Measurements from ENCODE around the gene ZNF423.

ZNF423 gene

DNA sequence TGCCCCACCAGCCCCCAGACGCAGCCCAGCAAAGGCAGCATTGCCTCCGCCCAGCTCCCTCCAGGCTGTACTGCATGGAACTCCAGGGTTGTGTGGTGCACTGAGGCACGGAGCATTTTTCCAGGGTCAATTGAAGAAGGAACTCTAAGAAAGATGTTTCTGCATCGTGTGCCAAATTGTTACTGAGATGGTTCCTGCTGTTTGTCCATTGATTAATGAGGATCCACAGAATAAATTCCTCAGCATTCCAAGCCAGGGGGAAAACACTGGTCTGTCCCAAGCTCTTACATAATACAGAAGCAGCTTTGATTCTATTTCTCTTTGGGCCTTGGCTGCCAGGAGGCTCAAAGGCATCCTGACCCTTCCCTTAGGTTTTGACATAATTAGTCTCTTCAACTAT, 80.9 kb downstream of the ZNF423 start:
- Histone ChIP-seq H3K27me3 (ENCODE audit: control insufficient read depth, insufficient read depth, low read length) (no peaks in the 10 kb centered on the region), H3K9ac (ENCODE audit: low read depth, low read length) (no peak overlapping the region), H3K4me3 (ENCODE audit: low read depth, low read length) (no peak overlapping the region), H3K36me3 (ENCODE audit: control insufficient read depth, insufficient read depth, low read length) (no peaks in the 10 kb centered on the region), H3K4me1 (ENCODE audit: control insufficient read depth, insufficient read depth, low read length) (peaks cover 8% of the 10 kb centered on the region), H3K9me3 (ENCODE audit: control insufficient read depth, insufficient read depth, low read length) (no peaks in the 10 kb centered on the region)

DNA sequence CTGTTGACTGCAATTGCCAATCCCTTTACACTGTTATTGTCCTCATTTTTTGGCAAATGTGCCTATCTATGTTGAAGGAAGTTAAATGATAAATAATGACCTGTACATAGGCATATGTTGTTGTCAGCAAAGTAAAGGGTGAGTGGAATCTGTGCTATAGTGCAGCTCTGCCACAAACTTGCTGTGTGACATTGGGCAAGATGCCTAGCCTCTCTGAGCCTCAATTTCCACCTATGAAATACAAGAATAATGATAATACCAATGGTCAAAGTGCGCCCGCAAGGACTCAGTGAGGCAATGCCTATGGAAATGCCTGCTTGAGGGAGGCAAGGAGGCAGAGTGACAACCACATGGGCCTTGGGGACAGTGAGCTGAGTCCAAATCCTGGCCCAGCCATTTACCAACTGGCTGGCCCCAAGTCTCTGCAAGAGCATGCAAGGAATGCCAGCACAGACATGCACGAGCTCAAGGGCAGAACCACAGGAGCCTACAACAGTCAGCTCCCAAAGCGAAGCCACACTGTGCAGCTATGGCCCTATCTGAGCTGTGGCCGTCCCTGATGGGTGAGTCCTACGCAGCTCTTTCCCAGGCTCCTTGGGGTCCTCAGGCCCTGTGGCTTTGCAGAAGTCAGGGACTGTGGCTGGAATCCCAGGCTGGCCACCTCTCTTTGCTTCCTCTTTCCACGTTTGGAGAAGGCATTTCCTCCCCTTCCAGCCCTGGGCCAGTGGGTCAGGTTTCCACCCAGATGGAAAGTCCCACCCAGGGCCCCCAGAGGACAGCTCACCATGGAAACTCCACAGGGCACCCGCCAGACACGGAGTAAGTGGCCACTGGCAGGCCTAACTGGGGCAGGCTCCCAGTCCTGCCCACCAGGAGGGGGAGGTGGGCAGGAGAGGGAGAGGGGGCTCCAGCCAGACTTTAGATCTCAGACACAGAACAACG, 82.1 kb downstream of the ZNF423 start:
- Histone ChIP-seq H3K27me3 (ENCODE audit: control insufficient read depth, insufficient read depth, low read length) (no peaks in the 10 kb centered on the region), H3K36me3 (ENCODE audit: control insufficient read depth, insufficient read depth, low read length) (peaks cover under 1% of the 10 kb centered on the region), H3K4me3 (ENCODE audit: low read depth, low read length) (no peak overlapping the region), H3K4me1 (ENCODE audit: control insufficient read depth, insufficient read depth, low read length) (peaks cover 8% of the 10 kb centered on the region), H3K9me3 (ENCODE audit: control insufficient read depth, insufficient read depth, low read length) (no peaks in the 10 kb centered on the region), H3K9ac (ENCODE audit: low read depth, low read length) (no peak overlapping the region)

DNA sequence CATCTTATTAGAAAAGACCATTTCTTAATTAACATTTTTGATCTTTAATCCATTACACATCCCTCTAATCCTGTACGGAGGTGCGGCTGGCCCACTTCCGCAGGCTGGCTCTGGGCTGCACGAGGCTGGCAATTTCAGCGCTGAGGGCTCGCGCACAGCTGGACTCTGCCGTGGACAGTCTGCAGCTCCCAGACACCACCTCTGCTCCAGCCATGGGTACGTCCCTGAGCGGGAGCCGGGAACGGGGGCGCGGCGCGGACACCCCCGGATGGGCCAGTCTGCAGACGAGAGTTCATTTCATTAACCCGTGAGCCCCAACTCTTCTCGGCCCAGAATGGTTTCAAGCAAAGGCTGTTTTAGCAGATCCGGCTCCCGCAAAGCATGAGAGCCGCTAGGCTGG, 87.9 kb downstream of the ZNF423 start:
- H3K36me3 ChIP-seq (ENCODE audit: control insufficient read depth, insufficient read depth, low read length) = peaks cover 3% of the 10 kb centered on the region

DNA sequence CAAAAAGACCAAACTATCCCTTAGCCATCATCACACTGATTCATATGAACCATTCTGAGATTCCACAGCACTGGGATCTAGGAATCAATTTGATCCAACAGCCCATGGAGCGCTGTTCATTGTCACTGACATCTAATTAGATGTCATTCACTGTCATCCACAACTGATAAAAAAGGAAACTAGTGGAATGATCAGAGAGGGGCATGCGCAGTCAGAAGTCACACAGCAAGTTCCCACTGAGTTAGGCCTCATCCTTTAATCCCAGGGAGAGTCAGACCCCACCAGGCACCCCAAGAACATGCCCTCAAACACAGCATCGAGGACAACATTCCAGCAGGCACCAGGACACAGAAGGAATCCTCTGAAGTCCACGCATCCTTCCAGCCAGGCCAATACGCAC, 88.5 kb downstream of the ZNF423 start:
- H3K9me3 ChIP-seq (ENCODE audit: control insufficient read depth, insufficient read depth, low read length) = no peaks in the 10 kb centered on the region
- peaks cover 3% of the 10 kb centered on the region for H3K36me3 ChIP-seq (ENCODE audit: control insufficient read depth, insufficient read depth, low read length)
- H3K27me3 ChIP-seq (ENCODE audit: control insufficient read depth, insufficient read depth, low read length) = no peaks in the 10 kb centered on the region
- H3K4me1 ChIP-seq (ENCODE audit: control insufficient read depth, insufficient read depth, low read length) = no peaks in the 10 kb centered on the region
- no peak overlapping the region for H3K4me3 ChIP-seq (ENCODE audit: low read depth, low read length)
- no peak overlapping the region for H3K9ac ChIP-seq (ENCODE audit: low read depth, low read length)

More for the DNA sequence above, 87.9 kb downstream of the ZNF423 start:
- H3K9ac ChIP-seq (ENCODE audit: low read depth, low read length) = no peak overlapping the region
- no peaks in the 10 kb centered on the region for H3K9me3 ChIP-seq (ENCODE audit: control insufficient read depth, insufficient read depth, low read length)
- no peak overlapping the region for H3K4me3 ChIP-seq (ENCODE audit: low read depth, low read length)
- H3K4me1 ChIP-seq (ENCODE audit: control insufficient read depth, insufficient read depth, low read length) = no peaks in the 10 kb centered on the region
- H3K27me3 ChIP-seq (ENCODE audit: control insufficient read depth, insufficient read depth, low read length) = no peaks in the 10 kb centered on the region

DNA sequence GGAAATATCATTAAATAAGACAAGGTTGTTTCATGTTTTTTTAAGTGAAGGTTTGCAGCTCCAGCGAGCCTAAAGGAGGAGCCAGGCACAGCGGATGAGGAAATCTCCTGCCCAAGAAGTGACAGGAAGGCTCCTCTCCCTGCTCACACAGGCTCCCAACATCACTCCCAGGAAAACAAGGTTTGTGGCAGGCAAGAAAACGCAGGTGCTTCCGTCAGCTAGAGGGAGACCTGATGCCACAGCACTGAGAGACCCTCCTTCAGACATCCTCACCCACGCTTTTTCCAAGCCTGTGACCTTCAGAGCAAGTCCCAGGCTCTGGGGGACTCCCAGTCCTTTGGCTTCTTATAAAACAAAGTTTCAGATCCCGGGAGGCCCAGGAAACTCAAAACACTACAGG, 89.7 kb downstream of the ZNF423 start:
- Histone ChIP-seq H3K4me1 (ENCODE audit: control insufficient read depth, insufficient read depth, low read length) (no peaks in the 10 kb centered on the region), H3K9me3 (ENCODE audit: control insufficient read depth, insufficient read depth, low read length) (no peaks in the 10 kb centered on the region), H3K4me3 (ENCODE audit: low read depth, low read length) (no peak overlapping the region), H3K27me3 (ENCODE audit: control insufficient read depth, insufficient read depth, low read length) (no peaks in the 10 kb centered on the region), H3K36me3 (ENCODE audit: control insufficient read depth, insufficient read depth, low read length) (peaks cover 3% of the 10 kb centered on the region), H3K9ac (ENCODE audit: low read depth, low read length) (peak overlapping the region; percentile 32)

DNA sequence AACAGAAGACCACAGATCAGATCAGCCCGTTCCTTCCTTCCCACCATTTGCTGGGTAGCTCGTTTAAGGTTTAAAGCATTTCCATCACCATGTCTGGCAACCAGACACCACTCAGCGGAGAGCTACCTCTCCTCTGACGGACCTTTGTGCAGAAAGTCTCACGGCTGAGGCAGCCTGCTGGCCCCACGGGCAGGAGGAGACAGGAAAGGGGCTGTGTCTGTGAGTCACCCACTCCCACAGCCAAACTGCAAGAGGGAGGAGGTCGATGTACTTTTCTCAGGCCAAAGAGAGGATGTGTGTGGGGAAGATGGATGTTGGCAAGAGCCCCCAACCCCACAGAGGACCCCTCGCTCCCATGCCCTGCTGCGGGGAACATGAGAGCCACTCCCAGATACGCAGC, 92.1 kb downstream of the ZNF423 start:
- Histone ChIP-seq H3K27me3 (ENCODE audit: control insufficient read depth, insufficient read depth, low read length) (no peaks in the 10 kb centered on the region), H3K4me3 (ENCODE audit: low read depth, low read length) (no peak overlapping the region), H3K9ac (ENCODE audit: low read depth, low read length) (no peak overlapping the region), H3K36me3 (ENCODE audit: control insufficient read depth, insufficient read depth, low read length) (peaks cover 3% of the 10 kb centered on the region), H3K4me1 (ENCODE audit: control insufficient read depth, insufficient read depth, low read length) (no peaks in the 10 kb centered on the region), H3K9me3 (ENCODE audit: control insufficient read depth, insufficient read depth, low read length) (no peaks in the 10 kb centered on the region)

DNA sequence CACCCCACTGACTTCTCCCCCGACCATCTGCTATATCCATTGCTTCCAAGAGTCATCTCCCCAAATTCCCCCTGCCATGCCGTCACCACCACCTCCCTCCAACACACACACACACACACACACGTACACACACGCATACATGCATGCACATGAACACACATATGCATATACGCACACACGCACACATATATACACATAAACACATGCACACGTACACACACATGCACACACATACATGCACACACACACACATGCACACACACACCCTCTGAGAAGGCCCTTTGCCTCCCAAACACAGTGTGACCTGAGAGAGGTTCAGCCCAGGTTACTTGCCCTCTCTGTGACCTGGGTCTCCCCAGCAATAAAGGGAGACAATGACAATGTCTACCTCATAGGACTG, 95.1 kb downstream of the ZNF423 start:
- no peaks in the 10 kb centered on the region for H3K27me3 ChIP-seq (ENCODE audit: control insufficient read depth, insufficient read depth, low read length)
- H3K36me3 ChIP-seq (ENCODE audit: control insufficient read depth, insufficient read depth, low read length) = no peaks in the 10 kb centered on the region
- H3K4me3 ChIP-seq (ENCODE audit: low read depth, low read length) = no peak overlapping the region
- peaks cover 9% of the 10 kb centered on the region for H3K4me1 ChIP-seq (ENCODE audit: control insufficient read depth, insufficient read depth, low read length)
- no peaks in the 10 kb centered on the region for H3K9me3 ChIP-seq (ENCODE audit: control insufficient read depth, insufficient read depth, low read length)
- no peak overlapping the region for H3K9ac ChIP-seq (ENCODE audit: low read depth, low read length)

DNA sequence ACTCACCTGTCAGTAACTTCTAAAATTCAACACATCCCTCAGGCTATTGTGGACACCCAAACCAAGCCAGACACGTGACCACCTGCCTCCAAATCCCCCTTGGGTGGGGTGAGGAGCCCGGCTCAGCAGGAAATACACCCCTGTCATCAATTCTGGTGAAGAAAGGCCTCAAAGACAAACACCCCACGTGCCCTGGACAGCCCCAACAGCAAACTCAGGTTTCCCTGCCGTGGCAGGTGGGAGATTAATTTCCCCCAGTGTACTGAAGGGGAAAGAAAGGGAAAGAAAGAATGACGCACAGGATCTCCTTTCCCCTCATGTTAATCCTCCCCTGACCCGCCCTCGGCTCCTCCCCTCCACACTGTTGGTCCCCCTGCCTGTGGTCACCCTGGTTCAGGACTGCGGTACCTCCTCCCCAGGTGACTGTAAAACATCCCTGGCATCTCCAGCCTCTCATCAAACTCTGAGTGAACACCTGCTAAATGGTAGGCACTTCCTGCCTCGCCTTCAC, 98.3 kb downstream of the ZNF423 start:
- no peaks in the 10 kb centered on the region for H3K27me3 ChIP-seq (ENCODE audit: control insufficient read depth, insufficient read depth, low read length)
- peaks cover 22% of the 10 kb centered on the region for H3K4me1 ChIP-seq (ENCODE audit: control insufficient read depth, insufficient read depth, low read length)
- H3K4me3 ChIP-seq (ENCODE audit: low read depth, low read length) = no peak overlapping the region
- no peak overlapping the region for H3K9ac ChIP-seq (ENCODE audit: low read depth, low read length)
- no peaks in the 10 kb centered on the region for H3K9me3 ChIP-seq (ENCODE audit: control insufficient read depth, insufficient read depth, low read length)
- no peaks in the 10 kb centered on the region for H3K36me3 ChIP-seq (ENCODE audit: control insufficient read depth, insufficient read depth, low read length)

DNA sequence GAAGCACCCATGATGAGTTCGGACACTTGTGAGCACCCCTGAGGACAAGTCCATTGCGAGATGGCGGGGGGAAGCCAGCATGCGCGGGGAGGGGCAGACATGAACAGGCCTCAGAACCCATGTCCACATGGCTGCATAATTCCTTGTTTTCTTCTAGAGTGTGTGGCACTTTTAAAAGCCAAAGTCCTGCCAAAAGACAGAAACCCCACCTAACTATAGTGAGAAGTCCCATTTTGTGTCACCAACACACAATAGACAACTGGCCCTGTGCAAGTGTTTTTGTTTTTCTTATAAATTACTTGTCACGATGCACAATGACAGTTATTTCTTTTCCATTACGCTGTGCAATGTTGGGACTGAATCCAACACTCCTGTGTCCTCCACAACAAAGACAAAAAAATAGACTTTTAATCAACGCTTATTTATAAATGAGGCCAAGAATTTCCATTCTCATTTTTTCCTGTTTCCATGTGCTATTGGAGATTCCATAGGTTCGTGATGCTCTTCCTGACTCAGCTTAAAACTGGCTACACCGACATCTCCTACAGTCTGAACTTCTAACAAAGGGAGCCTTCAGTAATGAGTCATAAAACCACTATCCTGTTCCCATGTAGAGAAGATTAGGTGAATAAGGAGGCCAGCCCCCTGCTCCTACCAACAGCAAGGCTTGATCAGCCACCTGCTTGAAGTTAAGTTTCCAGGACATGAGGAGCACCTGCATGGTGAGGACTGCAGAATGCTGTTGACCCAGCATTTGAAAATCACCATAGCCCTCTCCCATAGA, 98.9 kb downstream of the ZNF423 start:
- H3K27me3 ChIP-seq (ENCODE audit: control insufficient read depth, insufficient read depth, low read length) = no peaks in the 10 kb centered on the region
- no peaks in the 10 kb centered on the region for H3K9me3 ChIP-seq (ENCODE audit: control insufficient read depth, insufficient read depth, low read length)
- no peaks in the 10 kb centered on the region for H3K36me3 ChIP-seq (ENCODE audit: control insufficient read depth, insufficient read depth, low read length)
- H3K9ac ChIP-seq (ENCODE audit: low read depth, low read length) = no peak overlapping the region
- peaks cover 22% of the 10 kb centered on the region for H3K4me1 ChIP-seq (ENCODE audit: control insufficient read depth, insufficient read depth, low read length)
- H3K4me3 ChIP-seq (ENCODE audit: low read depth, low read length) = no peak overlapping the region

DNA sequence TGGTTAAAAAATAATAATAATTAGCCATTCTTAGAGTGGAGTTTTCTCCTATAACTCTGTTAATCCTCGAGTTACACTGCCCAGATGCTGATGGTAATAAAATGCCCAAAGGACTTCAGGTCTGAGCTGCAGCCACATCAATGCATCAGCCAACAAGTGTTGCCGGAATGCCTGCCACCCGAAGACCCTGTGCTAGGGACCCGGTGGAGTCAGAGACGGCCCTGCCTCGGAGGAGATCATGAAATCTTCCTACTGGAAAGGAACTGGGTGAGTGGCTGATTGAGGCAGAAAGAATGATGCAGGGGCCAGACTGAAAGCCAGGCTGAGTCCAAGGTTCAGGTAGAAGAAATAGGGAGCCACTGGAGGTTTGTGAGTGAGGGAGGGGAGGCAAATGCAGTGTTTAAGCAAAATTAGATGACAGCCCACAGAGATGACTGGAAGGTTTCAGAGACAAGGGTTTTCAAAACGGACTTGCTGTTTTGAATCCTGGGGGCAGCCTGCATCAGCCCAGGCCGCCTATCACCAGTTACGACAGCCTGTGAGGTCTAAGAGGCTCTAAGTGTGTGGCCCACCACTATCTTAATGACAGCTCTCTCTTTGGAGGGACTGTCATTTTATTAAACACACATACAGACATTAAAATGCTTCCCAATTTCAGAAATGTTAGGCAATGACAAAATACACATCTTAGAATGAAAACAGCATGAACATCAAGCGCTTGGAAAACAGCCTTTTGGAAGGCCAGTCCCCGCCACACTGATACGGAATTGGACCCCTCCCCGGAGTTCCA, 100.0 kb downstream of the ZNF423 start:
- Histone ChIP-seq H3K36me3 (ENCODE audit: control insufficient read depth, insufficient read depth, low read length) (no peaks in the 10 kb centered on the region), H3K9ac (ENCODE audit: low read depth, low read length) (no peak overlapping the region), H3K4me1 (ENCODE audit: control insufficient read depth, insufficient read depth, low read length) (peaks cover 22% of the 10 kb centered on the region), H3K27me3 (ENCODE audit: control insufficient read depth, insufficient read depth, low read length) (no peaks in the 10 kb centered on the region), H3K4me3 (ENCODE audit: low read depth, low read length) (no peak overlapping the region), H3K9me3 (ENCODE audit: control insufficient read depth, insufficient read depth, low read length) (no peaks in the 10 kb centered on the region)

DNA sequence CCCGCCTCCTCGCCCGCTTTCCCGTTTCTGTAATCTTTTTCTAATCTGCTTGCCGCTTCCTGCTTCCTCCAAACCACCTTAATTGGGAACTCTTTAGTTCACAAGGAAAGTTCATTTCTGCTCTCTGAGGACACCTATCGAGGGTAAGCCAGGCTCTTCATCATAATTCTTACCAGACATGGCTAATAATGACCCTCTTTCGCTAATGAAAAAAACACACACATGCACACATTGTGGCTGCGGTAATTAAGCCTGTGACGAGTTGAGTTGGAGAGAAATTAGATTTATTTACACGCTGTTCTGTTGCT, 100.6 kb downstream of the ZNF423 start:
- H3K36me3 ChIP-seq (ENCODE audit: control insufficient read depth, insufficient read depth, low read length) = no peaks in the 10 kb centered on the region
- H3K27me3 ChIP-seq (ENCODE audit: control insufficient read depth, insufficient read depth, low read length) = no peaks in the 10 kb centered on the region
- peaks cover 26% of the 10 kb centered on the region for H3K4me1 ChIP-seq (ENCODE audit: control insufficient read depth, insufficient read depth, low read length)
- peak overlapping the region; percentile 31 for H3K4me3 ChIP-seq (ENCODE audit: low read depth, low read length)
- H3K9me3 ChIP-seq (ENCODE audit: control insufficient read depth, insufficient read depth, low read length) = no peaks in the 10 kb centered on the region
- no peak overlapping the region for H3K9ac ChIP-seq (ENCODE audit: low read depth, low read length)
